Measurements from ENCODE around the gene AGFG2. TPM values are rescaled to one million over a fixed set of nuclear protein-coding genes. Genes with fewer than 3 reads are reported as not detected.

AGFG2 gene
- polyA plus RNA-seq, 3 donors from 2014 or later, result 7.1 to 20.7 (median 12.0) TPM

DNA sequence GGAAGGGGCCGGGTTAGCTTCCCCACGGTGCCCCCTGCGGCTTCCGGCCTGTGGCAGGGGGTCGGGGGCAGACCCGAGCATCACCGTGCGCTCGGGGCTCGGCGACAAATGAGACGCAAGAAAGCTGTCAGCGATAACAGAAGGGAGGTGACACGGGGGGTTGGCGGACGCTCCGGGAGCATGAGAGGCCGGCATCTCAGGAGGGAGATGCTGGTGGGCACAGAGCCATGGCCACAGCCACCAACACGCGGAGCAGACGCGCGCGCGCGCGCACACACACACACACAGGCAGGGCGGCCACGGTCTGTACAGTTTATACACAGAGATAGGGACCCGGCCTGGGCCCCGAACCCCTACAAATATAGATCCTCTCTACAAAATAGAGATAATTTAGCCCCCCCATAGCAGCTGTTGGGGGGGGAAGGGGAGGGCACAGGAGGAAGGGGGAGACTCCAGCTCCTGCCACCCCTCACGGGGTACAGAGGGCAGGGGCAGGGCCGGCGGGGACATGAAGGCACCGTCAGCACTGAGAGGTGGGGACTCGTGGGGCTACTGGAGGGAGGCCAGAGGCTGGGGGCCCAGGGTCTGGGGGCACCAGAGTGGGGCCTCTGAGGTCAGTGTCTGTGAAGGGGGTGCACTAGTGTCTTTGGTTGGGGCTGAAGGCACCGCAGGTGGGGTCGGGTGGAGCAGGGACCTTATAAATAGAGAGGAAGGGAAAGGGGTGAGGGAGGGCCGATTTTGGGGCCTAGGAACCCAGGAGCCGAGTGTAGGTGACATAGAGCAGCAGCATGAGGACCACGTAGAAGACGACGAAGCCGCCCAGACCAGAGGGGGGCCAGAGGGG lies 35.6 kb downstream of the AGFG2 start:
- H3K27ac Mint-ChIP-seq, result no peak overlapping the region
- H3K4me3 Mint-ChIP-seq, result no peak overlapping the region
- H3K27me3 Mint-ChIP-seq (ENCODE audit: low read depth in 3 of 3), result peaks cover 2 to 21% (median 4%) of the 10 kb centered on the region in 3 donors
- H3K9me3 Mint-ChIP-seq, result no peaks in the 10 kb centered on the region
- no peak for DNase-seq
- H3K4me1 Mint-ChIP-seq, result peaks cover under 1 to 13% of the 10 kb centered on the region in 2 donors
- H3K36me3 Mint-ChIP-seq, result peaks cover 0 to 3% (median 0%) of the 10 kb centered on the region in 3 donors

DNA sequence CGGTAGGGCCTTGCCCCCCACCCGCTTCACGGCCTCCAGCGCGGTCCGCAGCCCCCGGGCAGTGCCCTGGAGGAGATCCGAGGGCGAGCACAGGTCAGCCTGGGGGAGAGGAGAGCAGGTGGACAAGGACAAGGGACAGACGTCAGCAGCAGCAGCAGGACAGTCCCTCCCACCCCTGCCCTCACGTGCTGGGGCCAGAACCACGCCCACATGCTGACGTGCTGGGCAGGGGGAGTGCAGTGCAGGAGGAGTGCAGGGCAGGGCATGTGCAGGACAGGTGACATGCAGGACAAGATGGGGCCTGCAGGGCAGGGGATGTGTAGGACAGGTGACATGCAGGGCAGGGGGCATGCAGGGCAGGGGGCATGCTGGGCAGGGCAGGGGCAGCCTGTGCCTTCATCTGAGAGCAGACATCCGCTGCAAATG lies 36.2 kb downstream of the AGFG2 start:
- peak overlapping the region in 1 of 6 donors; percentile 69 for H3K27ac Mint-ChIP-seq

DNA sequence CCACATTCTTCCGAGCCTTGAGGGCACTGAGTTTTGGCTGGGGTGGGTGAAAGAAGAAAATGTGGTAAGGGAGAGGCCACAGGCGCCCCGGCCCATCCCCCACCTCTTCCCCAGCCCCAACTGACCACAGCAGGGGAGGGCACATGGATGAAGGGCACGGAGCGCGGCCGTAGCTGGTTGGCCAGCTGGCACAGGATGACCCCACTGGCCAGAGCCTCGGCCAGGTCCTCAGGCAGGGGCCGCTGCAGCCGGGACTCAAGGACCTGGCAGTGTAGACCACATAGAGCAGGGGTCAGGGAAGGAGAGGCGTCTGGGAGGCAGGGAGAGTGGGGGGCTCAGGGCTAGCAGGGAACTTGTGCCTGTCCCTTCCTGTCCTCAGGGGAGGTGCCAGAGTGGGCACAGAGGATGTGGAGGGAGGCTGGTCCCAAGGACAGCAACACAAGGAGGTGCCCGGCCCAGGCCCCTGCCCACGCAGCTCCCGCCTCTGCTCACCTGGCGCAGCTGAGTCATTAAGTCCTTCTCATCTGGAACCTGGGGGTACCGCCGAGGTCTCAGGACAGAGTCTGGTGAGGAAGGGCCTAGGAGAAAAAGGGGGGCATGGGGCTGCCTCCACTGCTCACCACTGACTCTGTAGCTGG lies 36.9 kb downstream of the AGFG2 start:
- Mint-ChIP-seq H3K27me3 (ENCODE audit: low read depth in 3 of 3) (peaks cover 0 to 11% (median 1%) of the 10 kb centered on the region in 3 donors), H3K27ac (no peak overlapping the region), H3K4me1 (peaks cover 0 to 8% of the 10 kb centered on the region in 2 donors), H3K36me3 (peaks cover 0 to 3% (median 0%) of the 10 kb centered on the region in 3 donors), H3K9me3 (no peaks in the 10 kb centered on the region), H3K4me3 (no peak overlapping the region)
- no peak for DNase-seq

More for the DNA sequence above, 36.2 kb downstream of the AGFG2 start:
- Mint-ChIP-seq H3K27me3 (ENCODE audit: low read depth in 3 of 3) (peaks cover 2 to 14% (median 2%) of the 10 kb centered on the region in 3 donors), H3K4me1 (peaks cover 0 to 12% of the 10 kb centered on the region in 2 donors), H3K4me3 (no peak overlapping the region), H3K9me3 (no peaks in the 10 kb centered on the region), H3K36me3 (peaks cover 0 to 3% (median 0%) of the 10 kb centered on the region in 3 donors)
- DNase-seq, result no peak

DNA sequence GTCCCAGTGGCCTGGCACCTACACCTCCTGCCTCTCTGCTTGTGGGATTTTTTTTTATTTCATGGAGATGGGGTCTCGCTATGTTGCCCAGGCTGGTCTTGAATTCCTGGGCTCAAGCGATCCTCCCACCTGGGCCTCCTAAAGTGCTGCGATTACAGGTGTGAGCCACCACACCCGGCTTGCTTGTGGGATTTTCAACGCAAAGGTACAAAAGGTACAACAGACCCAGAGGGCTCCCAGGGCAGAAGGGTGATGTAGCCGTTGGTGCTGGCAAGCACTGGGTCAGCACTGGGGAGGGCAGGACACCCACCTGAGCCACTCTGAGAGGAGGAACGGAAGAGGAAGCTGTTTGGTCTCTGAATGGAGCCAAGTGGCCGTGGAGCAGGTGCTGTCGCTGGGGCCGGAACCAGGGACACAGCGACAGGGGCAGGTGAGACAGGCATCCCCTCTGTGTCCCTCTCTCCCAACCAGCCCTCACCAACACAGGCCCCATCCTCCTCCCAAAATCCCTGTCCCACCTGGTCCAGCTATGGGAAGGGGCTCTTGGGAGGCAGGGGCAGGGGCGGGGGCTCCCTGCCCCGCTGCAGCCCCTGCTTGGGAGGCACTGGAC lies 37.5 kb downstream of the AGFG2 start:
- no peak for DNase-seq
- no peak overlapping the region for H3K27ac Mint-ChIP-seq
- H3K9me3 Mint-ChIP-seq, result no peaks in the 10 kb centered on the region
- H3K36me3 Mint-ChIP-seq, result peaks cover 0 to 3% (median 0%) of the 10 kb centered on the region in 3 donors
- H3K4me3 Mint-ChIP-seq, result no peak overlapping the region
- H3K4me1 Mint-ChIP-seq, result peaks cover 0 to 6% of the 10 kb centered on the region in 2 donors
- peaks cover 0 to 11% (median 1%) of the 10 kb centered on the region in 3 donors for H3K27me3 Mint-ChIP-seq (ENCODE audit: low read depth in 3 of 3)

DNA sequence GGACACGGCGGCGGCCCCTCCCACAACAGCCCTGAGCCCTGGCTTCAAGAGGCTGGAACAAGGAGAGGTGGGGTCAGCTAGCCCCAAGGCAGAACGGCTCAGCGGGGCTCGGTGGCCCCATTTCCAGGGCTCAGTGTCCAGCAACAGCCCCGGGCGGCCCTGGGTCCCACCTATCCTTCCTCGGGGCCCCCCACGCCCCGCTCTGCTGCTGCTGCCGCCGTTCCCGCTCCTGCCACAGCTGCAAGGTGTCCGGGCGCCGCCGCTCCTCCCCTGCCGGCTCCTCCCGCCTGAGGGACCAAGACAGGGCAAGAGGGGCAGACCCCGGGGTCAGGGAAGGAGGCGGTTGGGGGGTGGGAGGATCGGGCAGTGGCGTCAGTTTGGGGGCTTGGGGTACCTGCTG lies 38.1 kb downstream of the AGFG2 start:
- peaks cover 0 to 7% (median 1%) of the 10 kb centered on the region in 3 donors for H3K27me3 Mint-ChIP-seq (ENCODE audit: low read depth in 3 of 3)
- H3K4me1 Mint-ChIP-seq, result peaks cover 0 to under 1% of the 10 kb centered on the region in 2 donors
- H3K4me3 Mint-ChIP-seq, result no peak overlapping the region
- no peak overlapping the region for H3K27ac Mint-ChIP-seq
- no peaks in the 10 kb centered on the region for H3K9me3 Mint-ChIP-seq
- H3K36me3 Mint-ChIP-seq, result peaks cover 0 to under 1% (median 0%) of the 10 kb centered on the region in 3 donors
- no peak for DNase-seq

DNA sequence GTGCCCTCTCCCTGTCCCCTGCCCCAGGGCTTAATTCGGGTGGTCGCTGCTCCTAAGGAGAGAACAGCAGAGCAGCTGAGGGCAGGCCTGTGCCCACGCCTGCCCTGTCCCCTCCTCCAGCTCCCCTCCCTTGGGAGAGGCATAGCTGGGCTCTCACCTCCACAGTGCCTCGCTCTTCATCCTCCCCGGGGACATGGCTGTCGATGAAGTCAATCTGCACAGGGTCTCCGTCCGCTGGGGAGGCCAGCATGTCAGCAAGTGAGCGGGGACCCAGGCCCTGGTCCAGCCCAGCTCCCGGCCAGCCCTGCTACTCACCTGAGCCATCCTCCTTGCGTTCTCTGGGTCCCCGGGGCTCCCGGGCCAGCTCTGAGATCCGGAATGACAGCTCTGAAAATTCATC lies 38.5 kb downstream of the AGFG2 start:
- Mint-ChIP-seq H3K4me1 (peaks cover 4% of the 10 kb centered on the region in 2 donors), H3K36me3 (no peaks in the 10 kb centered on the region), H3K27ac (no peak overlapping the region), H3K27me3 (ENCODE audit: low read depth in 3 of 3) (peaks cover 0 to 8% (median 1%) of the 10 kb centered on the region in 3 donors), H3K9me3 (no peaks in the 10 kb centered on the region), H3K4me3 (no peak overlapping the region)
- no peak for DNase-seq

DNA sequence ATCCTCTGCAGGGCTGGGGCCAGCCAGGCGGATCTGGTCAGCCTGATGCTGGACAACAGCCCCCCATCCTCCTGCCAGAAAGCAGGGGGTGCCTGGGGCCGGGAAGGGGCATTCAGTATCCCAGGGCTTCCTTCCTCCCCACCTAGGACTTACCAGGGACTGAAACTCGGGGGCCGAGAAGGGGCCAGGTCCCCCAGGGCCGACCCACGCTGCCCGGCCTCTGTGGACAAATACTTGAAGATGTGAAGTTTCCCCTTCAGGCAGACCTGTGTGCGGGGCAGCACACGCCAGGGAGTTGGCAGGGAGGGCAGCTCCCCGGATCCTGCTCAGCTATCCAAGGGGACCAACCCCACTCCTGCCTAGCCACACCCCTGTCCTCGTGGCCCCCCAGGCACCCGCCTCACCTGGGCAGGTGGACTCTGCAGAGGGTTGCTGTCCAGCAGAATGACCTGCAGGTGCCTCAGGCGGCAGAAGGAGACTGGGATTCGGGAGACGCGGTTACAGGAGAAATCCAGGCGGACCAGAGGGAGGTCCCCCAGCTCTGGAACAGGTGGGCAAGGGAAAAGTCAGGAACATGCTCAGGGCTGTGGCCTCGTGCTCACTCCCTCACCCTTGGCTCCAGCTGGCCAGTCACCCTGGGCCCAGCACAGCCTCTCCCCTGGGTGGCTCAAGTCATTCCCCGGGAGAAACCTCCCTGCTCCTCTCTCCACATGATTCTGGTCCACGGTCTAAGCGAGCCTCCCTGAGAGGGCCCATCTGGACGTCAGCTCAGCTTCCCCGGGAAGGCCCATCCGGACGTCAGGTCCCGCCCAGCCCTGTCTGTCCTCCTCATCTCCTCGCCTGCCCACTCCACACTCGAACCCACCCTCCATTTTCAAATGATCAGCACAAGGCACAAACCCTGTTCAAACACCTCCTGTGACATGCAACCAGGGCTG lies 39.5 kb downstream of the AGFG2 start:
- H3K4me3 Mint-ChIP-seq, result no peak overlapping the region
- H3K9me3 Mint-ChIP-seq, result no peaks in the 10 kb centered on the region
- peaks cover 14% of the 10 kb centered on the region in 2 donors for H3K4me1 Mint-ChIP-seq
- DNase-seq, result no peak
- H3K27ac Mint-ChIP-seq, result no peak overlapping the region
- no peaks in the 10 kb centered on the region for H3K36me3 Mint-ChIP-seq
- peaks cover under 1 to 10% (median 3%) of the 10 kb centered on the region in 3 donors for H3K27me3 Mint-ChIP-seq (ENCODE audit: low read depth in 3 of 3)

DNA sequence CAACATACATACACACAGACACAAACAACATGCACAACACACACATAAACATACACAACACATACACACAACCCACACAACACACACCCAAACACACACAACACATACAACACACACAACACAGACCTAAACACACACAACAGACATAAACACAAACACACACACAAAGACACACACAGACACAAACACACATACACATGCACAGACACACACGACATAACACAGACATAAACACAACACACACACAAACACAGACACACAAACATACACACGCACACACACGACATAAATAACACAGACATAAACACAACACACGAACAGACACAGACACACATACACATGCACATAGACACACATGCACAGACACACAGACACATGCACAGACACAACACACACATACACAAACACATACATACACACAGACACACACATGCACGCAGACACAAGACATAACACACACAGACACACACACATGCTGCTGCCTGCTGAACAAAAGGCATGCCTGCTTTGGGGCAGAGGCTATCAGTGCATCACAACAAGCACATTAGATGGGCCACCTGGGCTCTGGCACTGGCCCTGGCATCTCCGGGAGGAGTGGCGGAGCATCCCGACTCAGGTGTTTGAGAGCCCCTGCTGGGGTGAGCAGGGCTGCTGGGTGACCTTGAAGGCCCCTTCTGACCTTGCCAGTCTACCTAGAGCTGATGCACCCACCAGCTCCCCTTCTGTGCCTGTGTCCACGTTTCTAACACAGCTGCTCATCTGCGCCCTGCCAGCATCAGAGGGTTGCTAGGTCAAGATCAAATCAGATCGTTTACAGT lies 41.7 kb downstream of the AGFG2 start:
- peaks cover 0 to 5% (median 0%) of the 10 kb centered on the region in 3 donors for H3K36me3 Mint-ChIP-seq
- peaks cover 8 to 20% (median 11%) of the 10 kb centered on the region in 3 donors for H3K27me3 Mint-ChIP-seq (ENCODE audit: low read depth in 3 of 3)
- H3K4me3 Mint-ChIP-seq, result no peak overlapping the region
- H3K27ac Mint-ChIP-seq, result no peak overlapping the region
- no peaks in the 10 kb centered on the region for H3K9me3 Mint-ChIP-seq
- H3K4me1 Mint-ChIP-seq, result peaks cover 33 to 35% of the 10 kb centered on the region in 2 donors
- no peak for DNase-seq

DNA sequence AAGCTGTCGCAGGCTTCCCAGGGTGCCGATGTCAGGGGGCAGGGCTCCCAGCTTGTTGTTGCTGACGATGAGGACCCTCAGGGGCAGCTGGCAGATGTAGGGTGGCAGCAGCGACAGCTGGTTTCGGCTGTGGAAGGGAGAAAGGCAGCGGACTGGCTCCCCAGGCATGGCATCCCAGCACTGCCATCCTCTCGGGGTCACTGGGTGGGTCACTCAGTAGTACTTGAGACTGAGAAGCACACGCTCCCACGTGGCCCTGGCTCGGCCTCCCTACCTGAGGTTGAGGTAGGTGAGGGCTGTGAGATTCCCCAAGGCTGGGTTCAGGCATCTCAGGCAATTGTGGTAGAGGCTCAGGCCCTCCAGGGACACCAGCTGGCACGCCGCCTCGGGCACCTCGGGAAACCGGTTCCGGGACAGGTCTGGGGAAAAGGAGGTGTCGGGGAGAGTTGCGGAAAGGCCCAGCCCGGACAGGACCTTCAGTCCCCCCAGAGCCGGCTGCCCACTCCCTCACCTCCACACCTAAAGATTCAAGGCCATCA lies 43.1 kb downstream of the AGFG2 start:
- Mint-ChIP-seq H3K4me1 (peaks cover 37 to 42% of the 10 kb centered on the region in 2 donors), H3K27ac (peak overlapping the region; percentile 81 to 98 (median 96)), H3K4me3 (peak overlapping the region in 4 of 5 donors; percentile 15 to 73 (median 58)), H3K27me3 (ENCODE audit: low read depth in 3 of 3) (peaks cover 13 to 24% (median 16%) of the 10 kb centered on the region in 3 donors), H3K9me3 (no peaks in the 10 kb centered on the region), H3K36me3 (peaks cover 0 to 5% (median 0%) of the 10 kb centered on the region in 3 donors)
- no peak for DNase-seq

DNA sequence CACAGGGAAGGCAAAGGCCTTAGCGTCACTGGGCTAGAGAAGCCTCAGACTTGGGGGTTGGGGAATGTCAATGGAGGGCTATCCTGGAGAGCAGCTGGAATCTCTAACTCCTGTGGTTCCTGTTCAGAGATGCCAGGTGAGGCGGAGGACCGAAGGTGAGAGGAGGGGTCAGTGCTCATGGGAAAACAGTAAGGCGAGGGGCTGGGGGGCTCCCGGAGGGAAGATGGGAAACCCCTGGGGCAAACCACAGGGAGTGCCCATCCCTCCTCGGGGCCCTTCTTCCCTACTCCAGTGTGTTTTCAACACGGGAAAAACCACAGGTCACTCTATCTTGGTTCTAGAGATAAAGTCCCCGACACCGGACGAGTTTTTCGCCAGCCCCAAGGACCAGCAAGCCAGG lies 43.6 kb downstream of the AGFG2 start:
- H3K27ac Mint-ChIP-seq, result peak overlapping the region; percentile 95 to 99 (median 97)
- H3K4me3 Mint-ChIP-seq, result peak overlapping the region; percentile 15 to 98 (median 90)
- peaks cover 37 to 42% of the 10 kb centered on the region in 2 donors for H3K4me1 Mint-ChIP-seq
- no peak for DNase-seq
- no peaks in the 10 kb centered on the region for H3K9me3 Mint-ChIP-seq
- H3K36me3 Mint-ChIP-seq, result peaks cover 0 to 5% (median 0%) of the 10 kb centered on the region in 3 donors
- H3K27me3 Mint-ChIP-seq (ENCODE audit: low read depth in 3 of 3), result peaks cover 13 to 24% (median 16%) of the 10 kb centered on the region in 3 donors

DNA sequence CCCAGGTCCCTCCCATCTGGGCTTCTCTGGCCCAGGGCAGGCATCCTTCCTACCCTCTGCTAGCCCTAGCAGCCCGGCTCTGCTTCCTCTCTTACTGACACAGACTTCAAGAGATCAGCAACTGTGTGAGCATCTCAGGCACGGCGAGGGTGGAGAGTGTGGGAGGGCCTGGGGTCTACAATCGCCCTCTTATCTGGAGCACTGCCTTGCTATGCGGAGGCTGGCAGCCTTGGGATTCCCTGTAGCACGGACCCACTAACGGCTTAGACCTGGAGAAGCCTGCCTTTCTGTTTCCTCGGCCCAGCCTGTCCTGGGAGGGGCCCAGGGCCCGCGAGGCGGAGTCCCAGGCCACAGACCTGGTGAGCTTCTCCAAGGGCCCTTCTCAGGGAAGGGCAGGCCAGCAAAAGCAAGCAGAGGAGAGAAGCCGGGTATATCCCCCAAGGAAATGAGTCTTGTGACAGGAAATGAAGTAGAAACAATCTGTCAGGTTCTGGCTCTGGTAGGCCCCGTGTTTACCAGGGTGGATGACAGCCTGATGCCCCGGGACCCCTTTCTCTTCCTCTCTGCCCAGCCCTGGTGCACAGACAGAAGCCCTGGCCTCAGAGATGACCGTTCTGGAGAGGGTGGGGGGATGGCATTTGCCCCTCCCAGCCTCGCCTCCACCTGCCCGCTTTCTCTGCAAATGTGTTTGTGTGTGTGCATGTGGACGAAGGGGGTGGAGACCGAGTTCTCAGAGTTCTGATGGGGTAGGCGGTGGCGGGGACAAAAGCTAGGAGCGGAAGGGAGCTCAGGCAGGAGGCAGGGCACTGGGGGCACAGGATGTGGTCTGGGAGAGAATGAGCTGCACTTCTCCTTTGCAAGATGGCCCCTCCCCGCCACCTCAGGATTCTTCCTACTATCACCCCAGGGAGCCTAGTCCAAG lies 44.4 kb downstream of the AGFG2 start:
- Mint-ChIP-seq H3K4me3 (peak overlapping the region; percentile 90 to 99 (median 98)), H3K36me3 (peaks cover 0 to 5% (median 0%) of the 10 kb centered on the region in 3 donors), H3K27ac (peak overlapping the region; percentile 95 to 99 (median 97)), H3K9me3 (no peaks in the 10 kb centered on the region), H3K4me1 (peaks cover 41 to 47% of the 10 kb centered on the region in 2 donors), H3K27me3 (ENCODE audit: low read depth in 3 of 3) (peaks cover 13 to 24% (median 16%) of the 10 kb centered on the region in 3 donors)
- DNase-seq, result peak; percentile 59 to 64 (median 60)
